Heart left ventricle (tissue), 16 donors: ENCODE data around the gene NACC2. TPM values are rescaled to one million over a fixed set of nuclear protein-coding genes. Genes with fewer than 3 reads are reported as not detected.

Experiments used
- ATAC-seq, 4 donors: fragments of 200-7000 bp; cut with Tn5 transposase; one replicate each; pipeline ENCODE4 v1.9.1; 2020 to 2022; ENCODE audit warnings: moderate library complexity in 4 of 4, mild to moderate bottlenecking in 3 of 4, moderate number of reproducible peaks in 1 of 4
- DNase-seq, 5 donors: peaks; one replicate each; pipeline ENCODE4 v3.0.0-alpha.2; 2020
- H3K27ac ChIP-seq, 12 donors: fragments of 200-600 bp; sonication (generic) in 4 of 12; one replicate each; pipeline versions ENCODE4 v1.5.0 to v1.8.0; 2016 to 2022; ENCODE audit warnings: mild to moderate bottlenecking in 2 of 12
- H3K27me3 ChIP-seq, 9 donors: fragments of 200-600 bp; sonication (generic) in 2 of 9; one replicate each; pipeline versions ENCODE4 v1.5.1 to v1.8.0; 2016 to 2022; ENCODE audit warnings: mild to moderate bottlenecking in 3 of 9
- H3K36me3 ChIP-seq, 9 donors: fragments of 200-600 bp; sonication (generic) in 2 of 9; one replicate each; pipeline versions ENCODE4 v1.5.0 to v1.8.0; 2018 to 2022; ENCODE audit warnings: mild to moderate bottlenecking in 2 of 9
- H3K4me1 ChIP-seq, 12 donors: fragments of 200-600 bp; sonication (generic) in 4 of 12; one replicate each; pipeline versions ENCODE4 v1.5.0 to v1.8.0; 2016 to 2022; ENCODE audit warnings: mild to moderate bottlenecking in 3 of 12
- H3K4me3 ChIP-seq, 12 donors: fragments of 200-600 bp; sonication (generic) in 4 of 12; one replicate each; pipeline versions ENCODE4 v1.5.0 to v1.8.0; 2017 to 2022; ENCODE audit warnings: mild to moderate bottlenecking in 9 of 12, moderate library complexity in 4 of 12
- H3K9me3 ChIP-seq, 12 donors: fragments of 200-600 bp; sonication (generic) in 4 of 12; one replicate each; pipeline versions ENCODE4 v1.5.0 to v1.8.0; 2016 to 2022; ENCODE audit warnings: mild to moderate bottlenecking in 1 of 12
- CTCF ChIP-seq, 12 donors: fragments of 200-600 bp; sonication (generic) in 4 of 12; IDR thresholded peaks; one replicate each; pipeline versions ENCODE4 v1.5.0 to v1.8.0; 2018 to 2022; ENCODE audit warnings: antibody characterized with exemption in 12 of 12, mild to moderate bottlenecking in 5 of 12
- POLR2A ChIP-seq, 2 donors: fragments of 450-650 bp; IDR thresholded peaks; one replicate each; pipeline ENCODE4 v1.6.1; 2017; ENCODE audit warnings: antibody characterized with exemption in 2 of 2, mild to moderate bottlenecking in 2 of 2, moderate library complexity in 2 of 2
- WGBS, 4 donors: extraction: QIAGEN DNeasy Blood & Tissue Kit in 2 of 4; methylation state at CpG; one replicate each; pipeline versions ENCODE4 v1.1.5 to v1.1.7; 2013 to 2018; 5-methylcytosine and 5-hydroxymethylcytosine counted together
- intact Hi-C, 10 donors: fragments of 100-400 bp; cut with DNase I; formaldehyde crosslinking; loops; one replicate each; pipeline versions ENCODE4 v1.11.1 to v1.14.2; 2022
- polyA plus RNA-seq, 2 donors: library from polyadenylated mRNA; stranded (reverse); fragments of 200-250 nt; gene quantifications; one replicate each; pipeline ENCODE4 v1.2.3, GENCODE V29; 2013
- total RNA-seq, 9 donors: library from RNA; depleted of rRNA in 2 of 9; stranded (reverse); fragments of >200 nt in 2 of 9; fragmentation: NEBNext Ultra II Directional in 3 of 9; extraction: Animal tissue kit (Norgen Biotek cat#: 25700) in 3 of 9; gene quantifications; one replicate each; pipeline versions ENCODE4 v1.1.0 to v1.2.4, GENCODE V29; 2016 to 2023
- donor health status: ischemic (EF 13 %, LVEDD 7.1; RV severe dilation, severe dysfunction).
- donor health status: healthy with polysubstance abuse.
- donor health status: DM: no; HTN: yes; CAD: no.
- donor health status: DM: no; HTN: no; CAD: no.
- donor health status: ischemic (EF 25% LVEDD 6.9; RV normal size, moderate dysfunction).
- donor health status: ischemic (EF 25% LVEDD 5.7; RV mildly dilated, moderate dysfunction).
- donor health status: healthy.
- donor health status: DM: yes; HTN: yes; CAD: no.
- donor health status: ischemic (EF 35%, LVEDD 5.7; RV mildly dilated, moderate dysfunction).
- donor health status: nonischemic (EF 11% LVEDD 7.7; RV severe dilation, severe dysfunction).
- donor health status: DM: yes; HTN: yes; CAD: no.
- donor health status: PGD.
- donor health status: ischemic (EF 29% LVEDD 5.4; RV normal size, mild dysfunction).
- donor health status: nonischemic (EF 23%, LVEDD 6.1; RV moderate dilation, normal function).

Gene NACC2
- total and polyA plus RNA-seq, 11 donors, result 17.9 to 66.5 (median 47.4) TPM

DNA sequence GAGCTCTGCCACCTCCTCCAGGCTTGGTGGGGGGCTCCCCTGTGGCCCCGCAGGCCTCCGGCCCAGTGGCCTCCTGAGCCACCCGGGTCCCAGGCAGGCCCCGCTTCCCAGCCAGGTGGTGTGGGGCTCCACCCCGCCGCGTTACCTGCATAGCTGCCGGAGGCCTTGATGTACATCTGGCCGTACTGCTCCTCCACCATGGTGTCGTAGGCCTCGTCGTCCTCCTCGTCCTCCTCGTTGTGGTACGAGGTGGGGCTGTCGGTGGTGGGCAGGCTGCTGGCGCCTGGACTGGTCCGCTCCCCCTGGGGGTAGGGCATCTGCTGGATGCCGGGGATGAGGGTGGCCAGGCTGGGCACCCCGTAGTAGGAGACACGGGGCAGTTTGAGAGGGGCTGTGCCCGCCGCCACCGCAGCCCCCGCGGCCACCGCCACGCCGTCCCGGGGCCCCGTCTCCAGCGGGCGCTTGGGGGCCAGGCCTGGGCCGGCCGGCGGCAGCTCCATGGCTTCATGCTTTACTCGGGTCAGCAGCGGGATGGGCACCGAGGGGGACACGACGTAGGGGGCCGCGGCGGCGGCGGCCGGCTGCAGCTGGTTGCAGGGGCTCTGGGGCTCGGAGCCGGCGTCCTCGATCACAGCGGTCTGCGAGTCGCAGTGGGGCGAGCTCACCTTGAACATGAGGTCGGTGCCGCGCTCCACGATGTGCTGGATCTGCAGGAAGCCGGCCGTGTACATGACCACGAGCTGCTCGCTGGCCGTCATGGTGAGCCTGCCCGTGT, 45.4 kb downstream of the NACC2 start:
- H3K36me3 ChIP-seq, result peaks cover 0 to 51% (median 20%) of the 10 kb centered on the region in 9 donors
- H3K27me3 ChIP-seq, result no peaks in the 10 kb centered on the region
- ATAC-seq, result no peak
- intact Hi-C loops, result loop anchor here in 5 of 10 donors (5.0 to 10.0 kb wide), 4 partner anchors 37 to 68 kb away; partner anchors contain the start of gene TMEM250 (in 1 of the 5)
- H3K9me3 ChIP-seq, result no peaks in the 10 kb centered on the region
- no peak overlapping the region for H3K4me3 ChIP-seq
- no peak overlapping the region for H3K27ac ChIP-seq
- peak in 1 of 5 donors; percentile 58 for DNase-seq
- TF ChIP-seq CTCF (IDR thresholded peaks at IDR 0.05) (no peak), POLR2A (IDR thresholded peaks at IDR 0.05) (no peak)
- WGBS, 4 donors, result 96 to 97% (median 96%) methylated on average over 49 to 65 of the region's 65 CpGs
- H3K4me1 ChIP-seq, result peaks cover 6 to 87% (median 51%) of the 10 kb centered on the region in 12 donors

DNA sequence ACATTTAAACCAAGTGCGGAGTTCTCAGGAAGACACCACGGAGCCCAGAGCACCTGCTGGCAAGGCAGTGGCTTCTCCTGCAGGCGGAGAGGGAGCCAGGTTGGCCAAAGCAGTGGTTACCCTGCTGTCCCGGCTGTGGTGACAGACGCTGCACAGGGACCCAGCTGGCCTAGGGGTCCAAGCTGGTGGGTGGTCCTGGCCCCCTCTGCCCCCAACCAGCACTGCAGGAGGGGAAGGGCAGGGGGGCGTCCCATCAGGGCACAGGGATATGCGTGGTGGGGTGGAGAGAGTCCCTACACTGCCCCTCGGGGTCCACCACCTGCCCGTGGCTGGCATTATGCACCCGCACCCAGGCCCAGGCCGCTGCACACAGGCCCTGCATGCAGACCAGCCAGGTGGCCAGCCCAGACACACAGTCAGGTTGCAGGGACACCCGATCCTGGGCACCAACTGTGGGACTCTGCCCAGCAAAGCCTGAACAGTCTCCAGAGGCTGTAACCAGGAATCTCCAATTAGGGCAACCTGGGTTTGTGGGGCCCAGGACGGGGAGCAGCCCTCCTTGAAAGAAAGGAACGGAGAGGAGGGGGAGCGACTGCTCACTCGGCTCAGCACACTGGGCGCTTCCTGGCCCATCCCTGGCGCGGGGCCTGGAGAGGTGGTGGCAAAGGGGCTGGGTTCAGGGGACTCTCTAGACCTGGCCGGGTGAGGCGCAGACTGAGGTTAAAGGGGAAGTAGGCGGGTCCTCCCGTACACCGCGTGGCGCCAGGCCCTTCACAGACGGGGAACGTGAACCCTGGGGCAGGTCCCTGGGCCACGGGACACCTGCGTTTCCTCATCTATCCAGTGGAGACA, 46.3 kb downstream of the NACC2 start:
- ATAC-seq, result no peak
- Histone ChIP-seq H3K4me1 (peaks cover 6 to 87% (median 43%) of the 10 kb centered on the region in 12 donors), H3K4me3 (no peak overlapping the region), H3K27ac (peak overlapping the region in 1 of 12 donors; percentile 26), H3K36me3 (peaks cover 0 to 59% (median 24%) of the 10 kb centered on the region in 9 donors), H3K27me3 (no peaks in the 10 kb centered on the region), H3K9me3 (no peaks in the 10 kb centered on the region)
- TF ChIP-seq CTCF (IDR thresholded peaks at IDR 0.05), result no peak
- TF ChIP-seq POLR2A (IDR thresholded peaks at IDR 0.05), result no peak
- peak in 1 of 5 donors; percentile 66 for DNase-seq
- 88 to 94% (median 93%) methylated on average over 20 to 30 of the region's 30 CpGs for WGBS, 4 donors
- intact Hi-C loops, result loop anchor here in 1 of 10 donors (10.0 kb wide), 1 partner anchor 54 kb away; no protein-coding TSS in a partner anchor

GRCh38 chr9:136047775-136048559, 47.1 kb downstream of the NACC2 start:
- Histone ChIP-seq H3K9me3 (no peaks in the 10 kb centered on the region), H3K4me3 (no peak overlapping the region), H3K36me3 (peaks cover 0 to 59% (median 32%) of the 10 kb centered on the region in 9 donors), H3K27me3 (no peaks in the 10 kb centered on the region), H3K27ac (peak overlapping the region in 1 of 12 donors; percentile 26), H3K4me1 (peaks cover 6 to 85% (median 35%) of the 10 kb centered on the region in 12 donors)
- intact Hi-C loops, result loop anchor here in 1 of 10 donors (10.0 kb wide), 1 partner anchor 53 kb away; no protein-coding TSS in a partner anchor
- ATAC-seq, result no peak
- no peak for DNase-seq
- 69 to 82% (median 76%) methylated on average over 10 to 21 of the region's 21 CpGs for WGBS, 4 donors
- TF ChIP-seq POLR2A (IDR thresholded peaks at IDR 0.05) (no peak), CTCF (IDR thresholded peaks at IDR 0.05) (no peak)
